ENCODE results near the gene USP15. TPM values are rescaled to one million over a fixed set of nuclear protein-coding genes. Genes with fewer than 3 reads are reported as not detected.
"Not testable (repeated sequence)": the region's sequence is repeated elsewhere in the genome, so short reads cannot be mapped to it uniquely, and the experiment has no call there.

Gene USP15
- total RNA-seq, 2 experiments from 2014 or later, result 85.5 to 86.6 TPM

DNA sequence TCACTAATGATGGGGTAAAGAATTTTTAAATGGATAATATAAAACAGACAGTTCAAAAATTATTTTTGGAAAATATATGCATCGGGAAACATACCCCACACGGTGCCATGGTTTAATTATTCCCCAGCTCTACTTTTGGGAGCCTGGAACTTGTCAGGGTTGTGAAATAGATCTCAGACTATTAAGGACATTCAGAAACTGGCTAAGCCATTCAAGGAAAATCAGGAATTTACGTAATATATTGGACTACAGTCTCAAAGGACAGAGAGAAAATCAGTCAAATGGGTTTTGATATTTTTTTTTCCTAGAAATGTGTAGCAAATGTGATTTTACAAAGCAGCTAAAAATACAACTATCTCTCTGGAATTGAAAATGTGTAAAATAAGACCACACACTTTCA, 148.9 kb downstream of the USP15 start:
- ChIA-PET POLR2A (no interaction called here), CTCF (no interaction called here)

- POLR2A ChIA-PET, result no interaction called here
- CTCF ChIA-PET, result no interaction called here
Measured at GRCh38 chr12:62414180-62414579, 154.0 kb downstream of the USP15 start.

GRCh38 chr12:62426089-62426488, 165.9 kb downstream of the USP15 start:
- ChIA-PET CTCF (interaction anchor here (0.7 to 1.7 kb wide), 3 partner anchors 9 to 392 kb away, joined by 4 to 5 read pairs (median 5); no protein-coding TSS in a partner anchor), POLR2A (no interaction called here)

- ChIA-PET POLR2A (no interaction called here), CTCF (no interaction called here)
Measured at GRCh38 chr12:62429457-62429856, 169.3 kb downstream of the USP15 start.

DNA sequence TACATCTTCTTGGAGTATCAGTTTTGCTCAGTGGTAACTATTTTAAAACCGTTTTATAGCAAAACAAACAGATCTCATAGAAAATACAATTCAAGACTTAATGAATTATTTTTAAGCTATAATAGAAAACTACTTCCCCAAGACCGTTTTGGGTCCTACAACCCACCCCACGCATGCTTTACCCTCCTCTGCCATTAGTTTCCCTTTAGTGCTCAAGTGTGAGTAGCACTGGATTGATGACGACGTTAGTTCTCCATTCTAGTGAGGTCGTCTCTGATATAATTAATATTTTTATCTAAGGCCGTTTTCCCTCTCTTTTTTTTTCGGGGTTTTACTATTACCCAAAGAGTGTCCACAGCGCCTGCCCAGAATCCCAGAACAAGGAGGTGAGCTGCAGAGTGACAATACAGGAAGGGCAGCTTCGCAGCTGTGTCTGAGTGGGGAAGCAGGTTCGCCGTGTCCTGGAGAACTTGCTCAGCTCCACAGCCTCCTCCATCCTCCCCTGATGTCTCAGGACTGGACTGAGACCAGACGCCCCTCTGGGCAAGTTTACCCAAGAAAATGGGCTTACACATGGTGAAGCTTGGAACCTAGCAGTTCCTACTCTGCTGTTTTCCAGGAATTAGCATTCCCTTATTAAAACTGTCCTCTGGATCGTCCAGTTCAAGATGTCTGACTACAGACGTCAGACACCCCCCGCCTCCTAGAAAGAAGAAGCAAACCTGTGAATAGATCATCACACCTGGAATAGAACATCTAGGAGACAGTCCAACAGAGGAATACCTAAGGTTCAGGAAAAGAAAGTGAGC, 174.5 kb downstream of the USP15 start:
- POLR2A ChIA-PET, result interaction anchor here (0.7 kb wide), 1 partner anchor 108 kb away, joined by 4 read pairs; no protein-coding TSS in a partner anchor
- CTCF ChIA-PET, result interaction anchor here (0.9 to 1.8 kb wide), 5 partner anchors 8 to 175 kb away, joined by 3 to 5 read pairs (median 3); no protein-coding TSS in a partner anchor

- ChIA-PET POLR2A (interaction anchor here (0.7 kb wide), 1 partner anchor 109 kb away, joined by 4 read pairs; no protein-coding TSS in a partner anchor), CTCF (interaction anchor here (0.7 to 1.8 kb wide), 6 partner anchors 9 to 359 kb away, joined by 3 to 5 read pairs (median 3); no protein-coding TSS in a partner anchor)
Measured at GRCh38 chr12:62435303-62436163, 175.3 kb downstream of the USP15 start.

DNA sequence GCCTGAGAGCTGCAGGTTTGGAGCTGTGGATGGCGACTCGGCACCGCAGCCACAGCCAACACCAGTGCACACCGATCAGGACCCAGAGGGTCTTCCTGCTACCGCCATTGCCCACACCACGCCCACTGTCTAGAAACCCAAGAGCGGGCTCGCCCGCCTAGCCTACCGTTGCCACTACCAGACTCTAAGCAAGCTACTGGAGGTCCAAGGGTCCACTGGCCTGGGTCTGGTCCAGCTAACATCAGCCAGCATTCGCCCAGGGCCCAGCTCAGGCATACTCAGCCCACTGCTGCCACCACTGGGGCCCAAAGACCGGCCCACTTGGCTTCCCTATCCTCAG, 175.9 kb downstream of the USP15 start:
- ChIA-PET CTCF (interaction anchor here (1.3 to 1.8 kb wide), 3 partner anchors 11 to 358 kb away, joined by 3 to 4 read pairs (median 4); no protein-coding TSS in a partner anchor), POLR2A (no interaction called here)

- CTCF ChIA-PET, result interaction anchor here (1.0 to 1.5 kb wide), 3 partner anchors 58 to 361 kb away, joined by 3 to 5 read pairs (median 3); no protein-coding TSS in a partner anchor
- POLR2A ChIA-PET, result no interaction called here
Measured at GRCh38 chr12:62438098-62438692, 178.0 kb downstream of the USP15 start.

DNA sequence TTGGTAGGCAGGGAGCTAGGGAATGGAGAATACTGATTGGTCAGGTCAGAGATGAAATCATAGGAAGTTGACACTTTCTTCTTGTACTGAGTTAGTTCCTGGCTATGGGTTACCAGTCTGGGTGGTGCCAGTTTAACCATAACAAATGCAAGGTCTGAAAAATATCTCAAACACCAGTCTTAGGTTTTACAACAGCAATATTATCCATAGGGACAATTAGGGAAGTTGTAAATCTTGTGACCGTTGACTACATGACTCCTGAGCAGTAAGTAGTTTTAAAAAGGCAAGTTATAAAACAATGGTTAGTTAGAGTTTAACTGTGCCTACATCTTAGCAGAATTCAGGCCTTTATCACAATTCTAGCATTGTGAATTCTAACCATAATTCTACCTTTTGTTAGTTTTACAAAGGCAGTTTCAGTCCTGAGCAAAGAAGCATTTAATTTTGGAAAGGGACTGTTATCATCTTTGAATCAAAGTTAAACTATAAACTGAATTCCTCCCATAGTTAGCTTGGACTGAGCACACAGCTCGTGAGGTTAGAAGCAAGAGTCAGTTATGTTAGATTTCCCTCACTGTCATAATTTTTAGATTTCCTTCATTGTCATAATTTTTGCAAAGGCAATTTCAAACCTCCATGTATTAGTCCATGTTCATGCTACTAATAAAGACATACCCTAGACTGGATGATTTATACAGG, 186.7 kb downstream of the USP15 start:
- POLR2A ChIA-PET, result no interaction called here
- CTCF ChIA-PET, result interaction anchor here (1.3 kb wide), 1 partner anchor 11 kb away, joined by 4 read pairs; no protein-coding TSS in a partner anchor

DNA sequence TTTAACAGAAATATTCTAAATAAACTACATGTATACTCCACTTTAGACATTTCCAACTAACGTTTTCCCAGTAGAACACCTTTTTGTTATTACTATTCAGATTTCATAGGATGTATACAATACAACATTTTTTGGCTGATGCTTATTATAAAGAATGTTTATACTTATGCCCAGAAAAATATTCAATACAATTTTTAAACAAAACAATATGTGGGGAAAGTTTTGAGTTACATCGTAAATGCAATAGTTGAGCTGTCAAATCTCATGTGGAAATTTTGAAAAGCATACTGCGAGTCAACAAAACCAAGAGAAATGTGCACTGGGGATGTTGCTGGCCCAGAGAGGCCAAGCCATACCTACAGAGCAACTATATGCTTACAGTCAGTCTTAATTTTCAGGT, 188.2 kb downstream of the USP15 start:
- ChIA-PET CTCF (no interaction called here), POLR2A (no interaction called here)

DNA sequence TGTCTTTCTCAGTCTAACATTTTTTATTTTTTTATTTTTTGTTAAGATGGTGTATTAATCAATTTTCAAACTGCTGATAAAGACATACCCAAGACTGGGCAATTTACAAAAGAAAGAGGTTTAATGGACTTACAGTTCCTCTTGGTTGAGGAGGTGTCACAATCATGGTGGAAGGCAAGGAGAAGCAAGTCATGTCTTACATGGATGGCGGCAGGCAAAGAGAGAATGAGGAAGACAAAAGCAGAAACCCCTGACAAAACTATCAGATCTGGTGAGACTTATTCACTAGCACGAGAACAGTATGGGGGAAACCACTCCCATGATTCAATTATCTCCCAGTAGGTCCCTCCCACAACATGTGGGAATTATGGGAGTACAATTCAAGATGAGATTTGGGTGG, 195.2 kb downstream of the USP15 start:
- POLR2A ChIA-PET, CTCF ChIA-PET: not testable (repeated sequence)

DNA sequence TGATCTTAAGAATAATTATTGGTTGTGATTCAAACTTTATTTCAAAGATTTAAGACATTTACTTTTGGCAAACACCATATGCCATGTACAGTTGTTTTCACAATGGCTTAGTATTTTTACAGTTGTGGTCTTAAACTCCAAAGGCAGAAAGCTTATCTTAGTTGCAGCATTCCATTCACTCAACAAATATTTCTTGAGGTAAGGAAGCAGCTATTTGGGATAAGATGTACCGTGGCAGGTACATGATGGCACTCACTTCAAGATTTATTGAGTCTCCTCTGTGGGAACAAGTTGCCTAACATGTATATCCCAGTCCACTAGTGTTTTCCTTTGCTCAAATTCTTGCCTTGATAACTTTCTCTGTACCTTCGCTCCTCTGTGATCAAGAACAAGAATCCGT, 198.4 kb downstream of the USP15 start:
- CTCF ChIA-PET, result no interaction called here
- POLR2A ChIA-PET, result interaction anchor here (0.6 kb wide), 1 partner anchor 24 kb away, joined by 9 read pairs; no protein-coding TSS in a partner anchor

DNA sequence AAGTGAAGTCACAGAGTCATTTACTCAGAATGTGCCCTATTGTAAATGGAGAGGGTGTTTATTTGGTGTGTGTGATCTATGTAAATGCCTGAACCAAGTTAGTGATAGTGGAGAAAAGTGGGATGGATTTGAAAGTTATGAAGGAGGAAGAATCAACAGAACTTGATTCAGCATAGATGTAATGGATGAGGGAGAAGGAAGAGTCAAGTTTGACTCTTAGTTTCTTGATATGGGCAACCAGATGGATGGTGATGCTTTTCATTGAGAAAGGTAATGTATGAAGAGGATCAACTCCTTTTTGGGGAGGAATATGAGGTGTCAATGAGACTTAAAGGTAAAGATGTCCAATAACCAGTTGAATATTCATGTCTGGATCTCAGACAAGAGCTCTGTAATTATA, 199.8 kb downstream of the USP15 start:
- POLR2A ChIA-PET, result no interaction called here
- CTCF ChIA-PET, result interaction anchor here (0.6 kb wide), 1 partner anchor 43 kb away, joined by 4 read pairs; no protein-coding TSS in a partner anchor

GRCh38 chr12:62461171-62461837, 201.1 kb downstream of the USP15 start:
- CTCF ChIA-PET, result not testable (repeated sequence)

GRCh38 chr12:62463252-62463651, 203.0 kb downstream of the USP15 start:
- CTCF ChIA-PET, POLR2A ChIA-PET: not testable (repeated sequence)

More at GRCh38 chr12:62461171-62461837, 201.1 kb downstream of the USP15 start:
- POLR2A ChIA-PET, result not testable (repeated sequence)
